Neural progenitor cell (in vitro differentiated cells): ENCODE results near the gene STK40. TPM values are rescaled to one million over a fixed set of nuclear protein-coding genes. Genes with fewer than 3 reads are reported as not detected.

ENCODE experiments used
- DNase-seq: peaks from one replicate; pipeline ENCODE4 v3.0.0-alpha.2; 2016; ENCODE audit warnings: low spot score
- H2AFZ ChIP-seq: fragments of 200-600 bp; sonication (generic); replicated peaks from 2 replicates; pipeline ENCODE4 v1.6.1; 2016; ENCODE audit warnings: antibody characterized with exemption
- H3F3A ChIP-seq: fragments of 200-600 bp; sonication (generic); 2 replicates; pipeline ENCODE4 v1.6.1; 2016; ENCODE audit warnings: antibody characterized with exemption, low read depth
- H3K27ac ChIP-seq: fragments of 200-600 bp; sonication (generic); 2 replicates; pipeline ENCODE4 v1.5.1; 2016; ENCODE audit warnings: mild to moderate bottlenecking
- H3K27me3 ChIP-seq: fragments of 200-600 bp; sonication (generic); 2 replicates; pipeline ENCODE4 v1.6.1; 2016; ENCODE audit warnings: mild to moderate bottlenecking, moderate library complexity
- H3K36me3 ChIP-seq: fragments of 200-600 bp; sonication (generic); 2 replicates; pipeline ENCODE4 v1.5.1; 2016
- H3K4me1 ChIP-seq: fragments of 200-600 bp; sonication (generic); 2 replicates; pipeline ENCODE4 v1.6.1; 2016; ENCODE audit warnings: mixed run types
- H3K4me2 ChIP-seq: fragments of 200-600 bp; sonication (generic); 2 replicates; pipeline ENCODE4 v1.6.1; 2016
- H3K4me3 ChIP-seq: fragments of 200-600 bp; sonication (generic); 2 replicates; pipeline ENCODE4 v1.5.1; 2016
- H3K79me2 ChIP-seq: fragments of 200-600 bp; sonication (generic); 2 replicates; pipeline ENCODE4 v1.6.1; 2016; ENCODE audit warnings: low read depth
- H3K9ac ChIP-seq: fragments of 200-600 bp; sonication (generic); 2 replicates; pipeline ENCODE4 v1.6.1; 2016
- H3K9me3 ChIP-seq: fragments of 200-600 bp; sonication (generic); 2 replicates; pipeline ENCODE4 v1.5.1; 2016; ENCODE audit warnings: low read depth
- H4K20me1 ChIP-seq: fragments of 200-600 bp; sonication (generic); 2 replicates; pipeline ENCODE4 v1.6.1; 2016; ENCODE audit warnings: low read depth
- H3K27ac Mint-ChIP-seq: 3 replicates; pipeline ENCODE4 v1.8.0; 2021; ENCODE audit warnings: mixed read lengths
- H3K27me3 Mint-ChIP-seq: 2 replicates; pipeline ENCODE4 v1.8.0; 2022; ENCODE audit warnings: low read depth, mild to moderate bottlenecking, inconsistent platforms, moderate library complexity, mixed read lengths; ENCODE audit not compliant: insufficient read depth
- H3K36me3 Mint-ChIP-seq: 3 replicates; pipeline ENCODE4 v1.8.0; 2021; ENCODE audit warnings: mixed read lengths
- H3K4me1 Mint-ChIP-seq: 3 replicates; pipeline ENCODE4 v1.8.0; 2021; ENCODE audit warnings: mixed read lengths
- H3K4me3 Mint-ChIP-seq: 3 replicates; pipeline ENCODE4 v1.8.0; 2021; ENCODE audit warnings: mild to moderate bottlenecking, moderate library complexity, mixed read lengths
- H3K9me3 Mint-ChIP-seq: 3 replicates; pipeline ENCODE4 v1.8.0; 2020; ENCODE audit warnings: mixed read lengths
- CTCF ChIP-seq: fragments of 200-600 bp; sonication (generic); IDR thresholded peaks from 2 replicates; pipeline ENCODE4 v1.5.1; 2017; ENCODE audit warnings: antibody characterized with exemption, mild to moderate bottlenecking
- EZH2 ChIP-seq: fragments of 200-600 bp; sonication (generic); IDR thresholded peaks from 2 replicates; pipeline ENCODE4 v1.6.1; 2017; ENCODE audit warnings: antibody characterized with exemption, mild to moderate bottlenecking, moderate library complexity
- EZH2phosphoT487 ChIP-seq: fragments of 200-600 bp; sonication (generic); IDR thresholded peaks from 2 replicates; pipeline ENCODE4 v1.6.1; 2017; ENCODE audit warnings: antibody characterized with exemption
- total RNA-seq: library from RNA; depleted of rRNA; stranded (reverse); fragments of >200 nt; gene quantifications from 2 replicates; pipeline ENCODE4 v1.2.3, GENCODE V29; 2015; ENCODE audit warnings: low replicate concordance

The STK40 gene
- total RNA-seq, 1 donor from 2014 or later: 5.3 TPM

DNA sequence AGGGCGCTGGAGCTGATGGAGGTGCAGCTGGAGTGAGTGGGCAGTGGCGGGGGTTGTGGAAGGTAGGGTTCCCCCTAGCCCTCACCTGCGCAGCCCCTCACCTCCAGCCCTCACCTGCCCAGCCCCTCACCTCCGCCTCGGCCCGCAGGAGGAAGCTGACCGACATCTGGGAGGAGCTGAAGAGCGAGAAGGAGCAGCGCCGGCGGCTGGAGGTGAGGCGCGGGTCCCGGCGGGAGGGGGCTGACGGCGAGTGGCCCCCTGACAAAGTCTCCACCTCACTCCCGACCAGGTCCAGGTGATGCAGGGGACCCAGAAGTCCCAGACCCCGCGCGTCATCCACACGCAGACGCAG is 65.0 kb downstream of the STK40 start:
- Mint-ChIP-seq H3K9me3 (no peaks in the 10 kb centered on the region), H3K4me3 (peak overlapping the region; percentile 71), H3K27me3 (peaks cover 12% of the 10 kb centered on the region), H3K36me3 (peaks cover 8% of the 10 kb centered on the region), H3K4me1 (peaks cover 22% of the 10 kb centered on the region), H3K27ac (no peak overlapping the region)
- H2AFZ ChIP-seq: no peak overlapping the region
- peaks cover 67% of the 10 kb centered on the region for H3K27me3 ChIP-seq
- H3F3A ChIP-seq: peaks cover 32% of the 10 kb centered on the region
- no peak overlapping the region for H3K27ac ChIP-seq
- no peaks in the 10 kb centered on the region for H3K79me2 ChIP-seq
- H3K4me3 ChIP-seq: peak overlapping the region; percentile 78
- peaks cover 23% of the 10 kb centered on the region for H3K4me1 ChIP-seq
- H3K9ac ChIP-seq: no peak overlapping the region
- TF ChIP-seq EZH2phosphoT487: no peak
- TF ChIP-seq EZH2: no peak
- TF ChIP-seq CTCF: no peak
- no peaks in the 10 kb centered on the region for H3K9me3 ChIP-seq
- peaks cover 28% of the 10 kb centered on the region for H4K20me1 ChIP-seq
- H3K4me2 ChIP-seq: peak overlapping the region; percentile 95
- H3K36me3 ChIP-seq: no peaks in the 10 kb centered on the region
- DNase-seq: no peak

- Histone ChIP-seq H3K4me2 (peak overlapping the region; percentile 95), H3F3A (peaks cover 32% of the 10 kb centered on the region), H4K20me1 (peaks cover 28% of the 10 kb centered on the region), H3K79me2 (no peaks in the 10 kb centered on the region), H3K36me3 (no peaks in the 10 kb centered on the region), H3K4me3 (peak overlapping the region; percentile 78), H3K9ac (no peak overlapping the region), H2AFZ (no peak overlapping the region), H3K4me1 (peaks cover 23% of the 10 kb centered on the region), H3K27me3 (peaks cover 65% of the 10 kb centered on the region), H3K27ac (no peak overlapping the region), H3K9me3 (no peaks in the 10 kb centered on the region)
- TF ChIP-seq EZH2phosphoT487 (no peak), EZH2 (no peak), CTCF (no peak)
- H3K9me3 Mint-ChIP-seq: no peaks in the 10 kb centered on the region
- H3K36me3 Mint-ChIP-seq: peaks cover 10% of the 10 kb centered on the region
- DNase-seq: peak; percentile 31
- peak overlapping the region; percentile 71 for H3K4me3 Mint-ChIP-seq
- H3K4me1 Mint-ChIP-seq: peaks cover 20% of the 10 kb centered on the region
- peaks cover 11% of the 10 kb centered on the region for H3K27me3 Mint-ChIP-seq
- no peak overlapping the region for H3K27ac Mint-ChIP-seq
Measured at GRCh38 chr1:36320291-36320761, 65.4 kb downstream of the STK40 start.

DNA sequence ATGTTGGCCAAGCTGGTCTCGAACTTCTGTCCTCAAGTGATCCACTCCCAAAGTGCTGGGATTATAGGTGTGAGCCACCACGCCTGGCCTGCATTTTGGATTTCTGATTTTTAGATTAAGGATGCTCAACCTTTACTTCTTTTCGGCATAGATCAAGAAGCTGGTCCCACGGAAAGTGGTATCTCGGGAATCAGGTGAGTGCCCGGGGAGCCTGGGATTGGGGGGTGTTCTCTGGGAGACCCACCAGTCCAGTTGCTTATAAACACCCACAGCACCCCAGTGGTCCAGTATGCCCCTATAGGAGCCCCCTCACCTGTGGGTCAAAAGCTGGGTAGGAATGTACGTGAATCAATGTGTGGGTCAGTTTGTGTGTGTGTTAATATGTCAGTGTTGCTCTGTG is 76.3 kb downstream of the STK40 start:
- Histone ChIP-seq H2AFZ (no peak overlapping the region), H3K4me2 (no peak overlapping the region), H3K9me3 (no peaks in the 10 kb centered on the region), H4K20me1 (peaks cover 22% of the 10 kb centered on the region), H3F3A (peaks cover 22% of the 10 kb centered on the region), H3K27me3 (no peaks in the 10 kb centered on the region), H3K27ac (no peak overlapping the region), H3K9ac (no peak overlapping the region), H3K4me3 (no peak overlapping the region), H3K79me2 (peaks cover 6% of the 10 kb centered on the region), H3K36me3 (no peaks in the 10 kb centered on the region), H3K4me1 (peaks cover 11% of the 10 kb centered on the region)
- Mint-ChIP-seq H3K4me3 (no peak overlapping the region), H3K4me1 (peaks cover 16% of the 10 kb centered on the region), H3K9me3 (no peaks in the 10 kb centered on the region), H3K27me3 (peaks cover 2% of the 10 kb centered on the region), H3K27ac (no peak overlapping the region), H3K36me3 (peaks cover 7% of the 10 kb centered on the region)
- no peak for TF ChIP-seq EZH2
- TF ChIP-seq EZH2phosphoT487: no peak
- TF ChIP-seq CTCF: no peak
- DNase-seq: no peak
